Stimulated activated CD4-positive, alpha-beta T cell treated with anti-CD3 and anti-CD28 coated beads, Interleukin-1b, Interleukin-23, amount 100 ng/mL, for 24 hours (primary cell): ENCODE data around the gene IFNA10.
"Not testable (repeated sequence)": the region's sequence is repeated elsewhere in the genome, so short reads cannot be mapped to it uniquely, and the experiment has no call there.

ENCODE experiments used
- DNase-seq, 4 experiments: peaks; one replicate each; pipeline ENCODE4 v3.0.0-alpha.2; 2020; ENCODE audit warnings: low read depth in 4 of 4, low spot score in 1 of 4

The IFNA10 gene

DNA sequence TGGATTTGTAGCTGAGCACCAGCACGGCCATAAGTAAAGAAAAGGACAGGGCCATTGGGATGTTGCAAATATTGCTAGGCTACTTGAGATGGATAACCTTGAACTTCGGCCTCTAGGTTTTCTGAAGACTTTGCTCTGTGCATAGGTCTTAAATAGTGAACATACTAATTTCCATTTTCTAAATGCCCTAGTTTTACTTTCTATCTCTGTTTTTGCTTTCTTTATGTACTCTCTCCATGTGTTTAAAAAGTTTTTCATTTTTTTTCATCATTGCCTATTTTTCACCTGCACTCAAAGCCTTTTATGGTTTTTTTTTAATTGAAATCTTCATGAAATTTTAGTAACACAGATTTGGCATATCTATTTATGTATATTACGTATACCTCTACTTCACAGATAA lies at the start of gene IFNA10:
TSS of gene IFNA10 (minus strand) at position 101 of the 400 bp plus-strand sequence. CDS start at position 55, 46 bp downstream.
- not testable (repeated sequence) for DNase-seq

DNA sequence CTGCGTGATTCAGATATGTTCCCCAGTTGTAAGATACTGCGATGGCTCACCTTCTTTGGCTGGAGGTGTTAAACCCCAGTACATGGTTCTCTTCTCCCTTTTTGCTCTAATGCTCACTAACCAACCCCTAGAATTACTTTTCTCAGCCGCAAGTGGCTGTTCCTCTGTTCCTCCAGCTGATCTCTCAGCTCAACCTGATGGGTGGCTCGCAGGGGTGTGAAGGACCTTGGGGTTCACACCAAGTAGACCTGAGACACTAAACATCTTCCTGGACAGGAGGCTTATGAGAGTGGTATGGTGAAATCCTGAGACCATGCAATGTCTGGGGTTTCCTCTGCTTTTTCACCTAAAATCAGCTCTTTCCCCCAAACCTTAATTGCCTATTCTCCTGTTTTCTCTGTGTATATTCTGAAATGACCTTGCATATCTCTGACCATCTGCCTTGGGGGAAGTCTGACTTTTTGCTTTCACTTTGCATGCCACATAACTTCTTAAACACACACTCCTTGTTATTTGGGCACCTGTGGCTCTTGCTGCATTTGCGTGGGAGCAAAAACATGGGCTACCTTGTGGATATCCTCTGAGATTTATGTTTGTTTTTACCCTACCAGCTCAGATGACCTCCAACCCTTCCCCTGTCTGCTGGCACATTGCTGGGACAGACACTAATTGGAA lies 48.7 kb upstream of the IFNA10 start:
- no peak for DNase-seq

DNA sequence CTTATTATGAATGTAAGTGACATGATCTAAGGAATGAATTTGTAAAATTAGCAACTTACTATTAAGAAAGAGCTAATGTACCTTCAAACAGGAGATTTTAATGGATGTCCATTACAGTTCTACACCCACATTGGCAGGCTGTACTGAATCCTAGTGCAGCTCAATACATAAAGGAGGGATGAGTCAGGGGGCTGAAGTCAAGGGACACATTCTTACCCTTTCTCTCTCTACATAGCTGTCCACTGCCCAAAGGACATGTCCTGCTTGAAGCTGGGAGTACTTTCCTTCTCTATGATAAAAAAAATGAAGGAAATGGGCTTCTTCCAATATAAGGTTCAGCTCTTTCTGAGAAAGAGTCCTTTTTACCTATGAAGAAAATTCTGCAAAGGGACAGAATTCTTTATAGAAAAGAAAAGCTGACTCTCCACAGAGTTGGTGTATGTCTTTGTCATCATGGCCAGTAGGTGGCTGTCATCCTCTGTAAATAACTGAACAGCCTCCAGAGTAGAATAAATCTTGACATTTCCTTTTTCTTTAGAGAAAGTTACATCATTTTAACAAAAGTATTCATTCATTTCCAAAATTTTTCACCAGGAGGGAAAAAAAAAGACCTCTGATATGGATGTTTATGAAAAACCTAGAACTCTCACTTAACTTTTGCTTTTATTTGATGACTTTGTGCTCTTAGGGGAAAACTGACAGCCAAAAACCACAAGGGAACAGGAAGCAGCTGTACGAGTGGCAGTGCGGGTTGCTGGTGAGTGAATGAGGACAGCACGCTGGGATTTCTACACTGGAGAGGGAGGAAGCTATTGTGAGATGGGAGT lies 46.0 kb upstream of the IFNA10 start:
- DNase-seq: no peak

DNA sequence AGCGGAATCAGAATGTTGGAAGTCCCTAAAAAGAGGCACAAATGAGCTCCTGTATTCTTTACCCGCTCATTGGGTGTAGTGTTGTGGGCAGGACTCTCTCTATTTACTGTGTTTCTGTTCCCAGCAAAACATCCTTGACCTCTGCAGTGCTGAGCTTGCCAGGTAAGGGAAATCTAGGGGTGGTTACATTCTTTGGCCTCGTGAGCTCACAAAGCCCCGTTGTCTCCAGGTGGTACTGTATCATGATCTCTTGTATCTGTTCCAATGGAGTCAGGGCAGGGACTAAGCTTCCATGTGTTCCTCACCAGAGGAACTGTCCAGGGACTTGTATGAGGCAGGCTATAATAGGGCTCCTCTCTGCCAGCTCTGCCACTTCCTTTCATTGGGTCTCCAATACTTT lies 44.7 kb upstream of the IFNA10 start:
- no peak for DNase-seq

DNA sequence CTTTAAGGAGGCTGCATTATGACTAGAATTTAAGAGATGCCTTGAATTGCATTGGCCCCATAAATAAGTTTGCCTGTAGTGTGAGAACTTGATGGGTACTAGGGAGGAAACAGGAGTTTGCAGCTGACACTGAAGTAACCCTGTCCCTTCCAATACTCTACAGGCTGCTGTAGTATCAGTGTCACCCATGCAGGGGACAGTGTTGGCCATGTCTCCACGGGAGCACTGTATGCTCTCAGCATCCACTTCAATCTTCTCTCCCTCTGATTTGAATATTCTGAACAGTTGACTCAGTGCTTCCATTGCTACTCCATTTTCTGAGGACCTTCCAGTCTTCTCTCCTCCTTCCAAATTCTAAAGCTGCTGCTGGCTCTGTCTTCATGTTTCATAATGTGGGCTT lies 44.2 kb upstream of the IFNA10 start:
- DNase-seq: no peak

DNA sequence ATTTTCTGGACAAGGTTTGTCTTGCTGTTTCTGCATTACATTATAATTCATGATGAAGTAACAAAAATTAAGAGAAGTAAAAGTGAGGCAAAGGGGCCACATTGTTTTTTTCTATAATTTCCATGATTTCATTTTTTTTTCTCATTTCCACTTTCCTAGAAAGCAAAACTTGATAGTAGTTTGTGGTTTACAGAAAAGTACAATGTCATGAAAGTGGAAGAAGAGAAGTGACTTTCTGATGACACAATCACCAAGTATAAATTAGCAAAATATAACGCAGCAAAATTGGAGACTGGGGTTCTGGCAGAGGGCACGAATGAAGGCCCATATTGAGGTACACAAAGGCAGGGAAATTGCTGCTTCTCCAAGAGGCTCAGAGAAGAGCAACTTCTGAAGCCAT lies 37.9 kb upstream of the IFNA10 start:
- no peak for DNase-seq

DNA sequence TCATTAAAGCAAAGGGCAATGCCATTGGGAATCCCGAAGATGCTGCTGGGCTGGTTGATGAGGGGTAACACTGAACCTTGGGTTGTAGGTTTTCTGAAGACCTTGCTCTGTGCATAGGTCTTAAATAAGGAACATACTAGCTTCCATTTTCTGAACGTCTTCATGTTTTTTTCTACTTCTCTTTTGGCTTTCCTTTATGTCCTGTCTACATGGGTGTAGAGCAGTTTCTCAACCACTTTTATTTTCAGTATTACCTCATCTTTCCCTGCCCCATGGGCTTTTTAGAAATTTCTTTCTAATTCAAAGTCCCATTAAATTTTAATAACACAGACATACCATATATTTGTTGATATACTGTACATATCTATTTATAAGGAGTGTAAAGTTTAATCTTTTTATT lies 33.0 kb upstream of the IFNA10 start, which contains the start of gene IFNA14:
TSS of gene IFNA14 (minus strand) at position 95 of the 400 bp plus-strand sequence. CDS start at position 25, 70 bp downstream.
- DNase-seq: no peak

DNA sequence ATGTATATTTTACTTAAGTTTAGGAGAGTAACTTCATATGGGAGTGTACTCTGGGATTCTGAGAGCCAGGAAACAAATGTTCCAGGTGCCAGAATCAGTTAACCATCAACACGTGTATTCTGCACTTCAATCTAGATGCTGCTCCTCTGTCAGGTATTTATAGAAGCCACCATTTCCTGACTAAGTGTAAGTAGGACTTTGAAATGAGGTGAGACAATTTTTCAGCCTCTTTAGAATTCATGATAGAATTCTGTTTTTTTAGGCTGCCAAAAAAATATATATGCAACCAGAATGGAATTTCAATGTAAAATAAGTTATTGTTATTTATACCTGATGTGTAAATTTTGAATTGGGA lies 29.4 kb upstream of the IFNA10 start:
- DNase-seq: not testable (repeated sequence)

DNA sequence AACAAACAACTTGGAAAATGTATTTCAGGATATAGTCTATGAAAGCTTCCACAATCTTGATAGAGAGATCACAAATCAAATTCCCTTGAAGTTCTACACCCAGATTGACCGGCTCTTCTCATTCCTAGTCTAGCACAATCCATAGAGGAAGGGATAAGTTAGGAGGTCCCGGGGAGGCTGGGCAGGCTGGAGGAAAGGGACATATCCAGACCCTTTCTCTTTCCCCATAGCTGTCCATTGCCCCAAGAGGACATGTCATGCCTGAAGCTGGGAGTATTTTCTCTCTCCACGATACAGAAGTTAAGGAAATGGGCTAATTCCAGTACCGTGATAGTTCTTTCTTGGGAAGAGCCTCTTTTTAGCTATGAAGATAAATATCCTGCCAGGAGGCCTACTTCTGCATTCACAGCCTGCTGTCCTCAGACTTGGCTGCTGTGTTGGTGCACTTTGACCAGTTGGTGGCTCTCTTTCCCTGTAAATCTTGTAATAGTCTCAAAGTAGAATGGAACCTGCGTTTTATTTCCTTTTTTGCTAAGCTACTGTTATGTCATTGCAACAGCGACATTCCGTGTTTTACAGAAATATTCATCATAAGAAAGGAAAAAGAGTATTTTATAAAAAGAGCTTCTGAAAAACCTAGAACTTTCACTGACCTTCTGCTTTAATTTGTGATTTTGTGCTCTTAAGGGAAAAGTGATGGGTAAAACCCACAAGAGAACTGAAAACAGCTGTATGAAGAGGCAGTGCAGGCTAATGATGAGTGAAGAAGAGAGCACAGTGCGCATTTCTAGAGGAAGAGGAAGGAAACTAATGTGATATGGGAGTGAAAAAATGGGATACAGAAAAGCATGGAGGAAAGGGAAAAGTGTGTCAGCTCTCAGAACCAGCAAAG lies 28.8 kb upstream of the IFNA10 start:
- DNase-seq: not testable (repeated sequence)

DNA sequence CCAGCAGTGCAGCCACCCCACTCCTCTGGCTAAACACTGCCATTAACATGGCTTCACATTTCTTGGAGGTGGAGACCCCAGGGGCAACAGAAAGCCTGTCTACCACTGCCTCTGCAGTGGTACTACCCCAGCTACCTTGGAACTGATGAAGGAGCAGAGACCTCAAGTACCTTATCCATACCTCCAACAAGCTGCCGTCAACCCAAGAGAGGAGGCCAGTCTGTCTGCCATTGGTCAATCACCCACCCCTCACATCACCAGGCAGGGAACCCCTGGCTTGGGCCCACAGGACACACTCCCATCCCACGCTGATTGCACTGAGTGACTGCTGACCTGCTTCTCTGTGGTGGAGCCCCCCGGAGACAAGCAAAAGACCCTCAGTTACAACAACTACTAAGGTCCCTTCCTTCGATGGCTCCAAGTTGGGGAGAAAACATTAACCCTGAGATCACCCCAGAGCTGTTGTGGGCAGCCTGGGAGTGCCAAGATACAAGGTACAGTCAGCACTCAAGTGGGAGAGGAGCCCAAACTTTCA lies 27.3 kb upstream of the IFNA10 start:
- DNase-seq: no peak

DNA sequence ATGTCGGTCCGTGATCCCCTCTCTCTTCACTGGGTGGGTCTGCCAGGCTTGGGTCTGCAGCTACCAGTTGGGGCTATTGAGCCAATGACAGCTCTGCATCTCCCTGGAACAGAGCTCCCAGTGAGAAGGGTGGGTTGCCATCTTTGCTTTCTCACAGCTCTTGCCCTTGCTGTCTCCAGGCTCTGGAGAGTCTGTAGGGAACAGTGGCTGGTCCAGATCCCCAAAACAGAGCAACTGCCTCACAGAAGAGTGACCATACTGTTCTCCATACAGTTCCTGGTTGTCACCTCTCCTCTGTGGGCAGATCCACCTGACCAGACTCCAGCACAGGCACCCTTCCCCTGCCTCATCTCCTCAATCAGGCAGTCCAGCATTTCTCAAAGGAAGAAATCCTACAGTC lies 26.3 kb upstream of the IFNA10 start:
- no peak for DNase-seq

DNA sequence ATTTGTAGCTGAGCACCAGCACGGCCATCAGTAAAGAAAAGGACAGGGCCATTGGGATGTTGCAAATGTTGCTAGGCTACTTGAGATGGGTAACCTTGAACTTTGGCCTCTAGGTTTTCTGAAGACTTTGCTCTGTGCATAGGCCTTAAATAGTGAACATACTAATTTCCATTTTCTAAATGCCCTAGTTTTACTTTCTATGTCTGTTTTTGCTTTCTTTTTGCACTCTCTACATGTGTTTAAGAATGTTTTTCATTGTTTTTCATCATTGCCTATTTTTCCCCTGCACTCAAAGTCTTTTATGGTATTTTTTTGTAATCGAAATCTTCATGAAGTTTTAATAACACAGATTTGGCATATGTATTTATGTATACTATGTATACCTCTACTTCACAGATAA lies 21.2 kb upstream of the IFNA10 start, which contains the start of gene IFNA17:
TSS of gene IFNA17 (minus strand) at position 101 of the 400 bp plus-strand sequence. CDS start at position 52, 49 bp downstream.
- DNase-seq: no peak

DNA sequence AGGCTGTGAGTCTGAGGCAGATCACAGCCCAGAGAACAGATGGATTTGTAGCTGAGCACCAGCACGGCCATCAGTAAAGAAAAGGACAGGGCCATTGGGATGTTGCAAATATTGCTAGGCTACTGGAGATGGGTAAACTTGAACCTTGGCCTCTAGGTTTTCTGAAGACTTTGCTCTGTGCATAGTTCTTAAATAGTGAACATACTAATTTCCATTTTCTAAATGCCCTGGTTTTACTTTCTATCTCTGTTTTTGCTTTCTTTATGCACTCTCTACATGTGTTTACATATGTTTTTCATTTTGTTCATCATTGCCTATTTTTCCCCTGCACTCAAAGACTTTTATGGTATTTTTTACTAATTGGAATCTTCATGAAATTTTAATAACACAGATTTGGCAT lies 10.3 kb upstream of the IFNA10 start, which contains the start of gene IFNA16:
TSS of gene IFNA16 (minus strand) at position 101 of the 400 bp plus-strand sequence. CDS start at position 95, 6 bp downstream.
- DNase-seq: not testable (repeated sequence)

DNA sequence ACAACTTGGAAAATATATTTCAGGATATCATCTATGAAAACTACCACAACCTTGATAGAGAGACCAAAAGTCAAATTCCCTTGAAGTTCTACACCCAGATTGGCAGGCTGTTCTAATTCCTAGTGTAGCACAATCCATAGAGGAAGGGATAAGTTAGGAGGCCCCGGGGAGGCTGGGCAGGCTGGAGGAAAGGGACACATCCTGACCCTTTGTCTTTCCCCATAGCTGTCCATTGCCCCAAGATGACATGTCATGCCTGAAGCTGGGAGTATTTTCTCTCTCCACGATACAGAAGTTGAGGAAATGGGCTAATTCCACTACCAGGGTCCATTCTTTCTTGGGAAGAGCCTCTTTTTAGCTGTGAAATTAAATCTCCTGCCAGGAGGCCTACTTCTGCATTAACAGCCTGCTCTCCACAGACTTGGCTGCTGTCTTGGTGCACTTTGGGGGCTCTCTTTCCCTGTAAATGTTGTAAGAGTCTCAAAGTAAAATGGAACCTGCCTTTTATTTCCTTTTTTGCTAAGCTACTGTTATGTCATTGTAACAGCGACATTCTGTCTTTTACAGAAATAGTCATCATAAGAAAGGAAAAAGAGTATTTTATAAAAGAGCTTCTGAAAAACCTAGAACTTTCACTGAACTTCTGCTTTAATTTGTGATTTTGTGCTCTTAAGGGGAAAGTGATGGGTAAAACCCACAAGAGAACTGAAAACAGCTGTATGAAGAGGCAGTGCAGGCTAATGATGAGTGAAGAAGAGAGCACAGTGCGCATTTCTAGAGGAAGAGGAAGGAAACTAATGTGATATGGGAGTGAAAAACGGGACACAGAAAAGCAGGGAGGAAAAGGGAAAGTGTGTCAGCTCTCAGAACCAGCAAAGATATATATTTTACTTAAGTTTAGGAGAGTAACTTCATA lies 6.7 kb upstream of the IFNA10 start:
- not testable (repeated sequence) for DNase-seq

DNA sequence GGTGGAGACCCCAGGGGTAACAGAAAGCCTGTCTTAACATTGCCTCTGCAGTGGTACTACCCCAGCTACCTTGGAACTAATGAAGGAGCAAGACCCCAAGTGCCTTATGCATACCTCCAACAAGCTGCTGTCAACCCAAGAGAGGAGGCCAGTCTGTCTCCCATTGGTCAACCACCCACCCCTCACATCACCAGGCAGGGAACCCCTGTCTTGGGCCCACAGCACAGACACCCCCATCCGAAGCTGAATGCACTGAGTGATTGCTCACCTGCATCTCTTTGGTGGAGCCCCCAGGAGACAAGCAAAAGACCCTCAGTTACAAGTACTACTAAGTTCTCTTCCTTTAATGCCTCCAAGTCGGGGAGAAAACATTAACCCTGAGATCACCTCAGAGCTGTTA lies 5.2 kb upstream of the IFNA10 start:
- DNase-seq: not testable (repeated sequence)

DNA sequence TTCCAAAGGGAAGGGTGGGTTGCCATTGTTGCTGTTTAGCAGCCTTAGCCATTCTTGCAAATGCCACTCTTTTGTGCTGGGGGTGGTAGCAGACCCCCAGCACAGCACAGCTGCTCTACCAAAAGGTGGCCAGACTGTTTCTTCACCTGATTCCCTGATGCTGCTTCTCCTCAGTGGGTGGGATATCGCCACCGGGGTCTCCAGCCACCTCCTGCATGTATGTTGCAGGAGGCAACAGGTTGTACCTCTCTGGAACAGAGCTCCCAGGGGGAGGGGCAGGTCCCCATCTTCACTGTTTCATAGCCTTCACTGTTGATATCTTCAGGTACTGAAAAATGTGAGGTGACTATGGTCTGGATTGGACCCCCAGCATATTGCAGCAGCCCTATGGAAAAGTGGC lies 3.8 kb upstream of the IFNA10 start:
- DNase-seq: not testable (repeated sequence)

DNA sequence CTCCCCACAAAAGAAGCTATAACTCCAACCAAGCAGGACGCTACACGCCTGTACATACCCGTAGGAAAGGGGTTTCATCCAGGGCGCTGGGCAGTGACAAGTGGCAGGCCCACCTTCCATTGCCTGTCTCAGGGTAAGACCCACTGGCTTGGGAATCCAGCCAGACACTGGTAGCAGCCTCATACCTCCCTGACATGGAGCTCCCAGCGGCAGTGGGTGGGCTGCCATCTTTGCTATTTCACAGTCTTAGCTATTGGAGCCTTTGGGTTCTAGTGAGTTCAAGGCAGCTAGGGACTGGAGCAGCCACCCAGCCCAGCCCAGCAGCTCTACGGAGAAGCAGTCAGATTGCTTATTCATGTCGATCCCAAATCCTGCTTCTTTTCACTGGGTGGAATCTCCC lies 3.4 kb upstream of the IFNA10 start:
- no peak for DNase-seq

DNA sequence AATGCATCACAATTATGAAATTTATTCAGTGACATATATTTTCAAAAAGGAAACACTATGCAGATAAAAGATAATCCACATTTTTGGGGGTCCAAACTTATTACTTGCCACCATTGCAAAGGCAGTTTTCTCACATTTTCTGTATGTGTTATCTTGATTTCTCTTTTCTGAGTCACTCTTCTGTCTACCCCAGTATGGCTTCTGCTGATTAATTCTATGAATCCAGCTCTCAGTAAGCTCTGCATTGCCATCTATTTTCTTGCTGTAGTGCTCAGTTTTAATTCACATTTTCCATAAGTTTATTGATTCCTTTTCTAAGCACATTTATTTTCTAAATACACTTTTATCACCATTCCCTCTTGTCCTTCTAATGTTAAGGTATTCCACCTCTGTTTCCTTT lies 1.7 kb downstream of the IFNA10 start:
- no peak for DNase-seq

DNA sequence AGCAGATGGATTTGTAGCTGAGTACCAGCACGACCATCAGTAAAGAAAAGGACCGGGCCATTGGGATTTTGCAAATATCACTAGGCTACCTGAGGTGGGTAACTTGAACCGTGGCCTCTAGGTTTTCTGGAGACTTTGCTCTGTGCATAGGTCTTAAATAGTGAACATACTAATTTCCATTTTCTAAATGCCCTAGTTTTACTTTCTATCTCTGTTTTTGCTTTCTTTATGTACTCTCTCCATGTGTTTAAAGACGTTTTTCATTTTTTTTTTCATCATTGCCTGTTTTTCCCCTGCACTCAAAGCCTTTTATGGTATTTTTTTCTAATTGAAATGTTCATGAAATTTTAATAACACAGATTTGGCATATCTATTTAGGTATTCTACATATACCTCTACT lies 4.8 kb downstream of the IFNA10 start, which contains the start of gene IFNA7:
TSS of gene IFNA7 (minus strand) at position 101 of the 400 bp plus-strand sequence. CDS start at position 61, 40 bp downstream.
- not testable (repeated sequence) for DNase-seq
